ENCODE measurements around the gene RARB. TPM values are rescaled to one million over a fixed set of nuclear protein-coding genes. Genes with fewer than 3 reads are reported as not detected.

RARB gene
- total and polyA plus RNA-seq, 9 donors: 3.5 to 13.4 (median 7.9) TPM

DNA sequence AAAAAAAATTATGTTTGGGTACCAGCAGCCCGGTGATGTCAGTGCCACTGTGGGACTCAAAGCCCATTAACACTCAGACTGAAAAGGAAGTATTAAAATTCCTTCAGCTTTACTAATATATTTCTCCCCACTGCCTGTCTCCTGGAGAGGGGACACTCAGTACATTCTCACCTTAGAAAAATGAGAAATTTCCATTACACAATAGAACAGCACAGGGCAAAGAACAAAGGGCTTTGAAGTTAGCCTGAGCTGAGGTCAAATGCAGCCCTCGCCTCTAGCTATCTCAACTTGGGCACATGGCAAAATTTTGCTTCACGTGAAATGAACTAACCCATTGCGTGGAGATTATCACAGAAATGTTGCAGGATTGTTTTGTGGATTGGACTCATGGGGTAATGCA is 80.8 kb downstream of the RARB start:
- H3K27ac ChIP-seq: no peak overlapping the region
- H3K4me3 ChIP-seq: no peak overlapping the region
- intact Hi-C loops (cut with DNase I): no loop called here
- no peaks in the 10 kb centered on the region for H3K36me3 ChIP-seq
- WGBS, 3 donors: 50 to 61% (median 54%) methylated on average over 4 of the region's 4 CpGs
- no peaks in the 10 kb centered on the region for H3K27me3 ChIP-seq
- peaks cover 5% of the 10 kb centered on the region for H3K4me1 ChIP-seq (ENCODE audit: insufficient read depth)
- H3K9me3 ChIP-seq: no peaks in the 10 kb centered on the region
- TF ChIP-seq POLR2A (IDR thresholded peaks at IDR 0.05): no peak
- TF ChIP-seq, protein P1, sequence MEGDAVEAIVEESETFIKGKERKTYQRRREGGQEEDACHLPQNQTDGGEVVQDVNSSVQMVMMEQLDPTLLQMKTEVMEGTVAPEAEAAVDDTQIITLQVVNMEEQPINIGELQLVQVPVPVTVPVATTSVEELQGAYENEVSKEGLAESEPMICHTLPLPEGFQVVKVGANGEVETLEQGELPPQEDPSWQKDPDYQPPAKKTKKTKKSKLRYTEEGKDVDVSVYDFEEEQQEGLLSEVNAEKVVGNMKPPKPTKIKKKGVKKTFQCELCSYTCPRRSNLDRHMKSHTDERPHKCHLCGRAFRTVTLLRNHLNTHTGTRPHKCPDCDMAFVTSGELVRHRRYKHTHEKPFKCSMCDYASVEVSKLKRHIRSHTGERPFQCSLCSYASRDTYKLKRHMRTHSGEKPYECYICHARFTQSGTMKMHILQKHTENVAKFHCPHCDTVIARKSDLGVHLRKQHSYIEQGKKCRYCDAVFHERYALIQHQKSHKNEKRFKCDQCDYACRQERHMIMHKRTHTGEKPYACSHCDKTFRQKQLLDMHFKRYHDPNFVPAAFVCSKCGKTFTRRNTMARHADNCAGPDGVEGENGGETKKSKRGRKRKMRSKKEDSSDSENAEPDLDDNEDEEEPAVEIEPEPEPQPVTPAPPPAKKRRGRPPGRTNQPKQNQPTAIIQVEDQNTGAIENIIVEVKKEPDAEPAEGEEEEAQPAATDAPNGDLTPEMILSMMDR (IDR thresholded peaks at IDR 0.05): no peak
- TF ChIP-seq EP300 (IDR thresholded peaks at IDR 0.05): no peak
- DNase-seq: no peak

DNA sequence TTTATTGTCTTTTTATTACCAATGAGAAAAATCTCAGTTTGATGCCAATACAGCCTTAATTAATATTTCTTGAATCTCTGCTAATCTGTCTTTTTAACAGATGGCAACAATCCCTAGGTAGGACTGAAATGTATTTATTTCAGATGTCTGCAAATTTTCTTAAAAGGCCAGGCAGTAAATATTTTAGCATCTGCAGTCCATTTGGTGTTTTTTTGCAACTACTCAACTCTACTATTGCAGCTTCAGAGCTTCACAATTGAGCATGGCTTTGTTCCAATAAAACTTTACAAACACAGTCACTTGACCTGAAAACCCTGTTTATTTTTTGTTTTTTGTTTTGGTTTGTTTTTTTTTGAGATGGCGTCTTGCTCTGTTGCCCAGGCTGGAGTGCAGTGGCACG is 82.7 kb downstream of the RARB start:
- WGBS, 3 donors: 62 to 81% (median 79%) methylated on average over 2 of the region's 2 CpGs
- H3K4me3 ChIP-seq: no peak overlapping the region
- no peaks in the 10 kb centered on the region for H3K36me3 ChIP-seq
- H3K4me1 ChIP-seq (ENCODE audit: insufficient read depth): peaks cover 6% of the 10 kb centered on the region
- DNase-seq: no peak
- TF ChIP-seq, protein P1 (IDR thresholded peaks at IDR 0.05): no peak
- no peak for TF ChIP-seq POLR2A (IDR thresholded peaks at IDR 0.05)
- no peak for TF ChIP-seq EP300 (IDR thresholded peaks at IDR 0.05)
- intact Hi-C loops (cut with DNase I): no loop called here
- H3K27me3 ChIP-seq: no peaks in the 10 kb centered on the region
- no peak overlapping the region for H3K27ac ChIP-seq
- H3K9me3 ChIP-seq: no peaks in the 10 kb centered on the region

DNA sequence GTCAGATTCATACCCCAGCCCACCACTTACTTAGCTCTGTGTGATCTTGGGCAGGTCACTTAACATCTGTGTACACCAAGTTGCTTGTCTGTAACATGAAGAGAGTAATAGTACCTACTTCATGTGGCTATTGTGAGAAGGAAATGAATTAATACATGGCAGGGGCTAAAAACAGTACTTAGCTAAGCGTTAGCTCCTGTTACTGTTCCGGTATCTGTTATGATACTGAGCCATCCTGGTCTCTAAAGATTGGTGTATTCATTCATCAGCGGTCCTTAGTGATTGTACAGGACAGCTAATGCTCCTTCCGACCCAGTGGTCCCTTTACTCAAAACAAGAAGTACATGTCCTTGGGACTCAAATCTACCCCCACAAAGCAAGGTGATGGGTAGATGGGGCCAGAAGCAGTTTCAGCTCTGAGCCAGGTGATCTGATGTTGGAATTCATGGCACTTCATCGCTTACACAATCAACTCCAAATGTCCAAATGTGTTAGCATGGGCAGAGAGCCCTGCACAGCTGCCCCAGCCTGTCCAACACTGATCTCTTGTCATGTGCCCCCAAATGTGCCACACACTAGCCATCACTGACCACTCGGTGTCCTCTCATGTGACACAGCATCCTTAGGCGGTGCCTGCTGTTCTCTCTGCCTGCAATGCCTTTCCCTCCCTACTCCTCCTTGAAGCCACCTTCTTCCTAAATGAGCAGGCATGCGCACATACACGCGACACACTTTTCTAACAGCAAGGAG is 84.1 kb downstream of the RARB start:
- no peaks in the 10 kb centered on the region for H3K9me3 ChIP-seq
- peaks cover 6% of the 10 kb centered on the region for H3K4me1 ChIP-seq (ENCODE audit: insufficient read depth)
- TF ChIP-seq POLR2A (IDR thresholded peaks at IDR 0.05): no peak
- TF ChIP-seq, protein P1 (IDR thresholded peaks at IDR 0.05): no peak
- TF ChIP-seq EP300 (IDR thresholded peaks at IDR 0.05): no peak
- no peaks in the 10 kb centered on the region for H3K36me3 ChIP-seq
- DNase-seq: no peak
- no peak overlapping the region for H3K27ac ChIP-seq
- intact Hi-C loops (cut with DNase I): no loop called here
- no peaks in the 10 kb centered on the region for H3K27me3 ChIP-seq
- no peak overlapping the region for H3K4me3 ChIP-seq
- 93 to 94% (median 94%) methylated on average over 10 of the region's 10 CpGs for WGBS, 3 donors

DNA sequence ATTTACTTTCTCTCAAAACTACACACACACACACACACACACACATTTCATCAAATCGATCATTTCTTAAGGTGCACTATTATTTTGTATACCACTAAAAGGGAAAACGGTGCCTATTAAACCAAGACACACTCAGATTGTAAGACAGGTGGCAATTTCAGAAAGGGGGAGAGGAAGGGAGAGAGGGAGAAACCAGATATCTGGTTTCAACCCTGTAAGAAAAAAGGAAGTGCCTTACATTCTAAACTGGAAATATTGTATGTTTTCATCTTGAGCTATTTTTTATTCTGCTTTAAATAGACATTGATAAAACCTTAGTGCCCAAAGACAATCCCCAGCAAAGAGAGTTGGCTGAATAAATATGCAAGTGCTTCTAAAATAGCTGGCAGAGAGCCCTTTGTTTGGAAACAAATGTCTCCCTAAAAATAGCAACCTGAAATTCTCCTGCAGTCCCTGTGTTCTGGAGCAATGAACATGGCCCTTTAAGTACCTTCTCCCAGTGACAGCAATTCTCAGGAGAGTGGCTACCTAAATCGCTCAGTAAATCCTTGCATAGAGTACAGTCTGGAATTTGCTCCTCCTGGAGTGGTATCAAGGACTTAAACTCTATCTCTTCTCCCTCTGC is 85.7 kb downstream of the RARB start:
- Histone ChIP-seq H3K36me3 (no peaks in the 10 kb centered on the region), H3K4me3 (no peak overlapping the region), H3K27ac (no peak overlapping the region), H3K27me3 (no peaks in the 10 kb centered on the region), H3K9me3 (no peaks in the 10 kb centered on the region), H3K4me1 (ENCODE audit: insufficient read depth) (peaks cover 6% of the 10 kb centered on the region)
- intact Hi-C loops (cut with DNase I): no loop called here
- WGBS, 3 donors: 17 to 33% (median 25%) methylated on average over 3 of the region's 3 CpGs
- no peak for DNase-seq
- TF ChIP-seq EP300 (IDR thresholded peaks at IDR 0.05) (no peak), POLR2A (IDR thresholded peaks at IDR 0.05) (no peak)
- TF ChIP-seq, protein P1 (IDR thresholded peaks at IDR 0.05): no peak
